KMS-11 (cell line): ENCODE measurements around the gene PDE4D.

Experiments used
- H2AFZ ChIP-seq: fragments of 200-600 bp; sonication (generic); 2 replicates; pipeline ENCODE4 v1.6.1; 2016; ENCODE audit warnings: antibody characterized with exemption, mixed run types, low read depth
- H3K27ac ChIP-seq: fragments of 200-600 bp; sonication (generic); 2 replicates; pipeline ENCODE4 v1.6.1; 2016; ENCODE audit warnings: mild to moderate bottlenecking, mixed run types
- H3K27me3 ChIP-seq: fragments of 200-600 bp; sonication (generic); 2 replicates; pipeline ENCODE4 v1.6.1; 2017; ENCODE audit warnings: mild to moderate bottlenecking, low read depth, mixed run types, moderate library complexity; ENCODE audit not compliant: insufficient read depth
- H3K36me3 ChIP-seq: fragments of 200-600 bp; sonication (generic); 2 replicates; pipeline ENCODE4 v1.6.1; 2017; ENCODE audit warnings: mild to moderate bottlenecking, mixed run types; ENCODE audit not compliant: insufficient read depth
- H3K4me1 ChIP-seq: fragments of 200-600 bp; sonication (generic); 2 replicates; pipeline ENCODE4 v1.6.1; 2016; ENCODE audit warnings: mild to moderate bottlenecking, low read depth, mixed run types; ENCODE audit not compliant: poor library complexity, severe bottlenecking
- H3K4me2 ChIP-seq: fragments of 200-600 bp; sonication (generic); 2 replicates; pipeline ENCODE4 v1.7.0; 2016; ENCODE audit warnings: mild to moderate bottlenecking, mixed run types
- H3K4me3 ChIP-seq: fragments of 200-600 bp; sonication (generic); IDR thresholded peaks from 2 replicates; pipeline ENCODE4 v1.6.1; 2017; ENCODE audit warnings: low read depth, low read length, mixed read lengths; ENCODE audit not compliant: insufficient read depth
- H3K79me2 ChIP-seq: fragments of 200-600 bp; sonication (generic); 2 replicates; pipeline ENCODE4 v1.6.1; 2016; ENCODE audit warnings: low read depth, mixed run types; ENCODE audit not compliant: insufficient read depth
- H3K9ac ChIP-seq: fragments of 200-600 bp; sonication (generic); 2 replicates; pipeline ENCODE4 v1.6.1; 2016; ENCODE audit warnings: mild to moderate bottlenecking, mixed run types
- H4K20me1 ChIP-seq: fragments of 200-600 bp; sonication (generic); 2 replicates; pipeline ENCODE4 v1.6.1; 2016; ENCODE audit warnings: mild to moderate bottlenecking, mixed run types; ENCODE audit not compliant: insufficient read depth
- CTCF ChIP-seq: fragments of 200-600 bp; sonication (generic); conservative IDR thresholded peaks from 2 replicates; pipeline ENCODE4 v1.6.1; 2017; ENCODE audit warnings: low read depth, mild to moderate bottlenecking, antibody characterized with exemption, low read length, moderate library complexity, mixed read lengths

The PDE4D gene

GRCh38 chr5:59485629-59486439 is 407.7 kb downstream of the PDE4D start:
- Histone ChIP-seq H3K36me3 (no peaks in the 10 kb centered on the region), H3K4me2 (no peak overlapping the region), H3K4me1 (peaks cover 2% of the 10 kb centered on the region), H3K27ac (no peak overlapping the region), H3K4me3 (no peak overlapping the region), H3K27me3 (no peaks in the 10 kb centered on the region), H4K20me1 (no peaks in the 10 kb centered on the region), H3K9ac (no peak overlapping the region), H2AFZ (no peak overlapping the region), H3K79me2 (no peaks in the 10 kb centered on the region)
- TF ChIP-seq CTCF: no peak

GRCh38 chr5:59485107-59485506 is 408.4 kb downstream of the PDE4D start:
- Histone ChIP-seq H3K79me2 (no peaks in the 10 kb centered on the region), H3K36me3 (no peaks in the 10 kb centered on the region), H3K4me3 (no peak overlapping the region), H3K27me3 (no peaks in the 10 kb centered on the region), H3K4me2 (no peak overlapping the region), H3K9ac (no peak overlapping the region), H3K27ac (no peak overlapping the region), H4K20me1 (no peaks in the 10 kb centered on the region), H3K4me1 (peaks cover 2% of the 10 kb centered on the region), H2AFZ (no peak overlapping the region)
- TF ChIP-seq CTCF: no peak

GRCh38 chr5:59484618-59485017 is 408.9 kb downstream of the PDE4D start:
- H3K4me1 ChIP-seq: peaks cover 2% of the 10 kb centered on the region
- no peaks in the 10 kb centered on the region for H3K36me3 ChIP-seq
- no peak overlapping the region for H3K4me2 ChIP-seq
- no peaks in the 10 kb centered on the region for H3K27me3 ChIP-seq
- H2AFZ ChIP-seq: no peak overlapping the region
- H3K27ac ChIP-seq: no peak overlapping the region
- H3K4me3 ChIP-seq: no peak overlapping the region
- no peak overlapping the region for H3K9ac ChIP-seq
- no peaks in the 10 kb centered on the region for H4K20me1 ChIP-seq
- no peaks in the 10 kb centered on the region for H3K79me2 ChIP-seq
- no peak for TF ChIP-seq CTCF

- Histone ChIP-seq H3K4me3 (no peak overlapping the region), H4K20me1 (no peaks in the 10 kb centered on the region), H3K79me2 (no peaks in the 10 kb centered on the region), H3K27ac (no peak overlapping the region), H3K27me3 (no peaks in the 10 kb centered on the region), H3K4me1 (peaks cover 2% of the 10 kb centered on the region), H3K4me2 (no peak overlapping the region), H3K36me3 (no peaks in the 10 kb centered on the region), H2AFZ (no peak overlapping the region), H3K9ac (no peak overlapping the region)
- TF ChIP-seq CTCF: no peak
These were observed 409.5 kb downstream of the PDE4D start for GRCh38 chr5:59483971-59484472.
